ENCODE data around the gene CLASRP. TPM values are rescaled to one million over a fixed set of nuclear protein-coding genes. Genes with fewer than 3 reads are reported as not detected.

The CLASRP gene
- polyA plus RNA-seq, 1 donor from 2014 or later, result 27.0 TPM

DNA sequence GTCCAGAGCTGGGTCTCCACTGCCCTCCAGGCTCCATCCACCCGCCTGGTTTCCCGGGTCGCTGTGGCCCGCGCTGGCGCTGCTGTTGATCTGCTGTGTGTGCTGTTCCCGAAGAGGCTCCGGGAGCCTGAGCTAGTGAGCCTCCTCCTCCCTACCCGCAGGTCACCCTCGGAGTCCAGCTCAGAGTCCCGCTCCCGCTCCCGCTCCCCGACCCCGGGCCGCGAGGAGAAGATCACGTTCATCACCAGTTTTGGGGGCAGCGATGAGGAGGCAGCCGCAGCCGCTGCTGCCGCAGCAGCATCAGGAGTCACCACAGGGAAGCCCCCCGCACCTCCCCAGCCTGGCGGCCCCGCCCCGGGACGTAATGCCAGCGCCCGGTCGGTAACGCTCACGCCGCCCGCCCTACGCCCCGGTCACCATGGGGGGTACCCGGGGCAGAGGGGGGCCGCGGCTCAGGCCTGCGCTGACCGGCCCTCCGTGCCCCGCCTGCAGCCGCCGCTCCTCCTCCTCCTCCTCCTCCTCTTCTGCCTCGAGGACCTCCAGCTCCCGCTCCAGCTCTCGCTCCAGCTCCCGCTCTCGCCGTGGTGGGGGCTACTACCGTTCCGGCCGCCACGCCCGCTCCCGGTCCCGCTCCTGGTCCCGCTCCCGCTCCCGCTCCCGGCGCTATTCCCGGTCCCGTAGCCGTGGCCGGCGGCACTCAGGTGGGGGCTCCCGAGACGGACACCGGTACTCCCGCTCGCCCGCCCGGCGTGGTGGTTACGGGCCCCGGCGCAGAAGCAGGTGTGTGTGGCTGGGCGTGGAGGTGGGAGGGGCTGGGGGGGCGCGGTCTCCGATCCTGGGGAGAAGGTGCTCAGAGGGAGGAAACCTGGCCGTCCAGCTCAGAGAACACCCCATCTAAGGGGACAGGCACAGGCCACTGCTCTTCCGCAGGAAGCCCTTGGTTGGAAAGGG, 25.3 kb downstream of the CLASRP start:
- Mint-ChIP-seq H3K9me3 (no peaks in the 10 kb centered on the region), H3K4me1 (peaks cover 5 to 12% (median 9%) of the 10 kb centered on the region in 3 donors), H3K27me3 (no peaks in the 10 kb centered on the region), H3K36me3 (peaks cover 6% of the 10 kb centered on the region), H3K4me3 (no peak overlapping the region), H3K27ac (peak overlapping the region in 1 of 3 donors; percentile 62)

DNA sequence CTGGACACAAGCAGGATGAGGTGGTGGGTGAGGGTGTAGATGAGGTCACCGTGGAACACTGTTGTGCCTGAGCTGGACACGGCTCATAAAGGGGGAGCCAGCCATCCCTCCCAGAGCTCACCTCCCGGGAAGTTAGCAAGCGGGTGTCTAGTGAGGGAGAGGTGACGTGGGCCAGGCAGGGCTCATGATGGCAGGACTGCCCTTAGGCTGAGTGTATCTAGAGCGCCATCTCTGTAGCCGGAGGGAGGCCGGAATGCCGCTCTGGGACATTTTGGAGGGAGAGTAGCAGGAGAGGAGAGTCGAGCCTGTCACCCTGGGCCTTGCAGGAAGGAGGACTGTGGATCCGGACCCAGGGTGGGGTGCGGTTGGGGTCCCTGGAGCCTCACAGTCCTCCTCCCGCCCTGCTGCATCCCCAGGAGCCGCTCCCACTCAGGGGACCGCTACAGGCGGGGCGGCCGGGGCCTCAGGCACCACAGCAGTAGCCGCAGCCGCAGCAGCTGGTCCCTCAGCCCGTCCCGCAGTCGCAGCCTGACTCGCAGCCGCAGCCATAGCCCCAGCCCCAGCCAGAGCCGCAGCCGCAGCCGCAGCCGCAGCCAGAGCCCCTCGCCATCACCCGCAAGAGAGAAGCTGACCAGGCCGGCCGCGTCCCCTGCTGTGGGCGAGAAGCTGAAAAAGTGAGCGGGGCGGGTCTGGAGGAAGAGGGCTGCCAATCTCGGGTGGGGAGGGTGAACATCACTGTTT, 28.2 kb downstream of the CLASRP start:
- Mint-ChIP-seq H3K27me3 (no peaks in the 10 kb centered on the region), H3K4me3 (peak overlapping the region in 1 of 4 donors; percentile 33), H3K9me3 (no peaks in the 10 kb centered on the region), H3K27ac (no peak overlapping the region), H3K4me1 (peaks cover 0 to 6% (median 5%) of the 10 kb centered on the region in 3 donors), H3K36me3 (peaks cover 4% of the 10 kb centered on the region)

DNA sequence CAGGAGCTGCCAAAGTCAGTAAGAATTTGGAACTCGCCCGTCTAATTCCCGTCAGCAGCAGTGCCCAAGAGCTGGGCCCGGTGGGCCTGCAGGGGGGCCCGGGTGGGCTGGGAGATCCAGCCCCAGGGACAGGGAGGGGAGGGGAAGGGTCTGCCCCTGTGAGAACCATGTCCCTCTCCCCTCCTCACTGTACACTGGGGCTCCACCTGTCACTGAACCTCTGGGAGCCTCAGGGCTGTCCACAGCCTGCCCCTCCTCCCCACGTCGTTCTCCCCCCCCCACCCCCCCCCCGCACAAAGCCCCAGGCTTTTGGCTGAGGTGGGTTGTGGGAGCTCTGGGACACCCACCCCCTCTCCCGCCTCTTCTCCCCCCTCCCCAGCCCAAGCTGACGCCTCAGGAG, 29.2 kb downstream of the CLASRP start:
- H3K36me3 Mint-ChIP-seq, result peaks cover 4% of the 10 kb centered on the region
- H3K27me3 Mint-ChIP-seq, result no peaks in the 10 kb centered on the region
- no peak overlapping the region for H3K4me3 Mint-ChIP-seq
- H3K4me1 Mint-ChIP-seq, result peaks cover 0 to 9% (median 8%) of the 10 kb centered on the region in 3 donors
- H3K9me3 Mint-ChIP-seq, result no peaks in the 10 kb centered on the region
- H3K27ac Mint-ChIP-seq, result no peak overlapping the region

DNA sequence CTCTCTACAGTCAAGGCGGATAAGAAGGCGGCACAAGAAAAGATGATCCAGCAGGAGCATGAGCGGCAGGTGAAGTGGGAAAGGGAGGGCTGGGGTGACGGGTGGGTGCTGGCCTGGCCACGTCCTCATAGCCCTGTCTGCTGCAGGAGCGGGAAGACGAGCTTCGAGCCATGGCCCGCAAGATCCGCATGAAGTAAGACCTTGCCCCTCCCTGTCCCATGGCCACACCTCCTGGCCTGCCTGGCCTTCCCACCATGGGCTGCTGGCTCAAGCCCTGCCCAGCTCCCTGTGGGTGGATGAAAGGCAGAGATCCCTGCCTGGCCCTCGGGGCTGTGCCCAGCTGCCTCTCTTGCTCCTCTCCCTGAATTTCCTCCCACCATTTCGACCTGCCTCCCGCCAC, 30.2 kb downstream of the CLASRP start:
- peak overlapping the region; percentile 16 to 90 (median 73) for H3K27ac Mint-ChIP-seq
- peak overlapping the region in 1 of 4 donors; percentile 43 for H3K4me3 Mint-ChIP-seq
- peaks cover 0 to 9% (median 8%) of the 10 kb centered on the region in 3 donors for H3K4me1 Mint-ChIP-seq
- H3K9me3 Mint-ChIP-seq, result no peaks in the 10 kb centered on the region
- H3K27me3 Mint-ChIP-seq, result no peaks in the 10 kb centered on the region
- H3K36me3 Mint-ChIP-seq, result peaks cover 4% of the 10 kb centered on the region

DNA sequence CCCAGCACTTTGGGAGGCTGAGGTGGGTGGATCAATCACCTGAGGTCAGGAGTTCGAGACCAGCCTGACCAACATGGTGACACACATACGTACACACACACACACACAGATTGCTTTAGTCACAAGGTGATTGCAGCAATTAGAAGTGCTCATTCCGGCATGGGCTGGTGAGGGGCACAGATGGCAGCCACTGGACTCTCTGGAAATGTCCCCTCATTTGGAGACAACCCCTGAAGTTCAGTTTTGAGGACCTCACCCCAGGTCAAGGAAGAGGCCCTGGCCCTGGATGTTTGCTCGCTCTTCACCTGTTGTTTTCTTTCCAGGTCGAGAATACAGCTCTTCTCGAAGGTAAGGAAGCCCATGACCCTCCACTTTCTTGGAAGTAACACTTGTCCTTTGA, 31.4 kb downstream of the CLASRP start:
- H3K4me1 Mint-ChIP-seq, result peaks cover 7 to 14% (median 12%) of the 10 kb centered on the region in 3 donors
- peak overlapping the region in 1 of 4 donors; percentile 88 for H3K4me3 Mint-ChIP-seq
- peaks cover 4% of the 10 kb centered on the region for H3K36me3 Mint-ChIP-seq
- H3K27ac Mint-ChIP-seq, result peak overlapping the region in 2 of 3 donors; percentile 70 to 76
- H3K9me3 Mint-ChIP-seq, result no peaks in the 10 kb centered on the region
- no peaks in the 10 kb centered on the region for H3K27me3 Mint-ChIP-seq

DNA sequence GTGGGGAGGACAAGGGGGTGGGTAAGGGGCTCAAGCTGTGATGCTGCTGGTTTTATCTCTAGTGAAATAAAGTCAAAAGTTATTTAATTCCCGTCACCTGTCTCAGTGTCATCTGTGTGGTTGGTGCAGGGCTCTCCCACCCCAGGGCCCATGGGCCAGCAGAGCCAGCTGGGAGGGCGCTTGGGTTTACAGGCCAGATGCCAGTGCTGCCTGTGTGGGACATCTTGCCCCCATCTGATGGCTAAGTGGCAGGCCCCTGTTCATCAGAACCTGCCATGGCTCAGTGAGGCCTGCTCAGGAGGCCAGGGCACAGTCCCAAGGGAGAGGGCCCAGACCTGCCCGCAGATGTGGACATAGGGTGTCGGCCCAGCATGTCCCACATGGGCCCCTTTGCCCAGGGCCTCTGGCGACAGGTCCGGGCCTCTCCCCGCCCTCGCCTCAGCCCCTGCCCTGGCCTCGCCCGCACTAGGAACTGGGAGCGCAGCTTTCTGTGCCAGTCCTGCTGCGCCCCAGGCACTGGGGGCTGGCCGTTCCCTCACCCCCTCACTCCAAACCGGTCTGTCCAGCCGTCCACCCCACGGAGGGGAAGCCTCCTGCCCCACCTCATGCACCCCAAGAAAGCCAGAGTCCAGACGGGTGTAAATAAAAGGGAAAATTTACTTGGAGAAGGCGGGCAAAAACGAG, 32.2 kb downstream of the CLASRP start:
- Mint-ChIP-seq H3K4me1 (peaks cover 7 to 14% (median 12%) of the 10 kb centered on the region in 3 donors), H3K9me3 (no peaks in the 10 kb centered on the region), H3K27me3 (no peaks in the 10 kb centered on the region), H3K36me3 (peaks cover 4% of the 10 kb centered on the region), H3K4me3 (peak overlapping the region in 1 of 4 donors; percentile 26), H3K27ac (peak overlapping the region in 2 of 3 donors; percentile 16 to 70)

DNA sequence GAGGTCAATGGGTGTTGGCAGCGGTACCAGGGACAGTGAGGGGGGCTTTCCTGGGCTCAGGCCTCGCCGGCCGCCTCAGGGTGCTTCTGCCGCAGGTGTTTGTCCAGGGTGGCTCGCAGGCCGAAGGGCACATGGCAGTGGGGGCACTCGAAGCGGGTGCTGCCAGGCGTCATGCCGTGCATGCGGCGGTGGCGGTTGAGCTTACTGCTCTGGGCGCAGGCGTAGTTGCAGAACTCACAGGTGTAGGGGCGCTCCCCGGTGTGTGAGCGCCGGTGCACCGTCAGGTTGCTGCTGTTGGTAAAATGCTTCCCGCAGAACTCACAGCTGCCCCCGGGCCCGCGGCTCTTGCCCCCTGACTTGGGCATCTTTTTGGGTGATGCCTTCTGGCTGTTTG, 32.7 kb downstream of the CLASRP start:
- no peaks in the 10 kb centered on the region for H3K27me3 Mint-ChIP-seq
- H3K9me3 Mint-ChIP-seq, result no peaks in the 10 kb centered on the region
- H3K27ac Mint-ChIP-seq, result peak overlapping the region in 1 of 3 donors; percentile 70
- peaks cover 4% of the 10 kb centered on the region for H3K36me3 Mint-ChIP-seq
- H3K4me1 Mint-ChIP-seq, result peaks cover 7 to 15% (median 12%) of the 10 kb centered on the region in 3 donors
- H3K4me3 Mint-ChIP-seq, result peak overlapping the region in 1 of 4 donors; percentile 26

DNA sequence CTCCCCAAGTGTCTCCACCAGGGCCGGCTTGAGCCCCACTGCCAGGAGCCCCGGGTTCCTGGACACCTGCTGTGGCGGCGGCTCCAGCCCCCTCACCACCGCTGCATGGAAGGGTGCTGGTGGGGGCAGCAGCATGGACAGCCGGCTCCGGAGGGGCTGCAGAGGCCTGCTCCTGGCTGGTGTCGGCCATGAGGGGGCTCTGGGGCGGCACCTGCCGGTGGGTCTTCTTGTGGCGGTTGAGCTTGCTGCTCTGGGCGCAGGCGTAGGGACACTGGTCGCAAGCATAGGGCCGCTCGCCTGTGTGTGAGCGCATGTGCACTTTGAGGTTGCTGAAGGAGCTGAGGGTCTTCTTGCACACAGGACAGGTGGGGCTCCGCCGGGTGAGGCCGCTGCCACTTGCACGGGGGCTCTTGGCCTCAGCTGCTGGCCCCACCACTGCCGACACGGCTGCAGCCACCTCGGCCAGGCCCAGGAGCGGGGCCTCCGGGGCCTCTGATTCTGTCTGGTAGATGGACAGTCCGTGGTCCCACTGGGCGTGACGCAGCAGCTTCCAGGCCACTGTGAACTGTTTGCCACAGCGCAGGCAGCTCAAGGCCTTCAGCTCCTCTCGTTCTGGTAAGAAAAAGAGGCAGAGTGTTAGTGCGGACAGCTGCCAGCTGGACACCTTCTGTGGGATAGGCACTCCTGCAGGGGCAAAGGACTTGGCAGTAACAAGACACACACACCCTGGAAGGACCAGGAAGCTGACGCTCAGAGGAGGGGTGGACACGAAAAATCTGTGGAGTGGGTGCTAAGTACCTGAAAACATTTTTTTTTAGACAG, 33.3 kb downstream of the CLASRP start:
- peak overlapping the region in 1 of 3 donors; percentile 86 for H3K27ac Mint-ChIP-seq
- H3K4me3 Mint-ChIP-seq, result peak overlapping the region in 2 of 4 donors; percentile 13 to 82
- peaks cover 4% of the 10 kb centered on the region for H3K36me3 Mint-ChIP-seq

DNA sequence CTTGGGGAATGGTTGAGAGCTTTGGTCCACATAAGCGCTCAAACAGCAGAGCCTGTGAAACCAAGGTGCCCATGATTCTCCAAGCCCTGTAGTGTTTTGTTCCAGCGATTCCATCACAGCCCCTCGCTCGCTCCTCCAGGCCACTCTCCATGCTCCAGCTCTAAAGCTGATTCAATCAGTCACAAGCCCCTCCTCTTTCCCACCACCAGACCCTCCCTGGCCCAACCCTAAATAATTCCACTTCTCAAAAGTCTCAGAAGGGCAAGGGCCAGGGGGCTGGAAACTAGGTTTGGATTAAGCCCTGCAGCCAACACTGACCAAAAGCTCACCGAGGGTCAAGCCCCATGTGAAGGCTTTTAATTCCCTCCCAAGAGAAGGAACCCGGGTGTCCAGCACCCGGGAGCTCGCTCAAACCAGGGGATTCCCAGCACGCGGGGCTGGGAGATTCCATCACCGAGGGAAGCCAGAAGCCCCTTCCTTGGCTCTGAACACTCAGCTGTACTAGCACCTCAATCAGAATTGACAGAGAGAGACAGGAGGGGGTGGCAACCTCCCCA, 36.0 kb downstream of the CLASRP start:
- H3K9me3 Mint-ChIP-seq, result no peaks in the 10 kb centered on the region
- peaks cover 19 to 37% (median 29%) of the 10 kb centered on the region in 3 donors for H3K4me1 Mint-ChIP-seq
- peaks cover 2% of the 10 kb centered on the region for H3K36me3 Mint-ChIP-seq
- peak overlapping the region; percentile 93 to 99 (median 98) for H3K4me3 Mint-ChIP-seq
- no peaks in the 10 kb centered on the region for H3K27me3 Mint-ChIP-seq
- H3K27ac Mint-ChIP-seq, result peak overlapping the region; percentile 91 to 98 (median 97)

More for the DNA sequence above, 33.3 kb downstream of the CLASRP start:
- Mint-ChIP-seq H3K9me3 (no peaks in the 10 kb centered on the region), H3K27me3 (no peaks in the 10 kb centered on the region), H3K4me1 (peaks cover 13 to 22% (median 16%) of the 10 kb centered on the region in 3 donors)

DNA sequence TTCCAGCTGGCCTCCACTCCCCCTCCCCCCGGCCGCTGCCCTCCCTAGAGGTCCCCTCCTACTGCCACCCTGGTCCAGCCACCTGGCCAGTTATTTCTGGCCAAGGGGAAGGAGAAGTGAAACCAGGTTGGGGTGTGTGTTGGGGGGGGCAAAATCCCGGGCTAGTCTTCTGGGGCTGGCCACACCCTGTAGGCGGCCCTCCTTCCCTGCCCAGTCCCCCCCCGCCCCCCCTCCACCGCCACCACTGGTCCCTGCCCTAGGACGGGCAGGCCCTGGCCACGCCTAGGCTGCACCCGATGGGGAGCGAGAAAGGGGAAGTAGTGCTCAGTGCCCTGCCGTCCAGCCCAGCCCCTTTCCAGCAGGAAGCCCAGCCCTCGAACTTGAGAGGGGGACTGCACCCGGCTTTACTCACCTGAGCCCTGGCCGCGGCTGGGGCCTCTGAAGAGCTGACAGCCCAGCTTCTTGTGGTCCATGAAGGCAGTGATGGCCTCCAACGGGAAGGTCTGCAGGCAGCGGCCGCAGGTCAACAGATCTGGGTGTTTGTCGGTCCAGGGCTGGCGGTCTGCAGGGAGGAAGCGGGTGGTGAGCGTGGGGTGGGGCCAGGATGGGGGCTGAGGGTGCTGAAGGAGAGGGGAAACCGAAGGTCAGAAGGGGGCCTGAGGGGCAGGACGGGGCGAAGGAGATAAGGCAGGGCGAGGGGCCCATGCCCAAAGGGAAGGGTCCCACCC, 36.6 kb downstream of the CLASRP start:
- Mint-ChIP-seq H3K36me3 (peaks cover 2% of the 10 kb centered on the region), H3K4me3 (peak overlapping the region; percentile 93 to 99 (median 98)), H3K27me3 (no peaks in the 10 kb centered on the region), H3K9me3 (no peaks in the 10 kb centered on the region), H3K4me1 (peaks cover 19 to 38% (median 30%) of the 10 kb centered on the region in 3 donors), H3K27ac (peak overlapping the region; percentile 91 to 98 (median 97))

DNA sequence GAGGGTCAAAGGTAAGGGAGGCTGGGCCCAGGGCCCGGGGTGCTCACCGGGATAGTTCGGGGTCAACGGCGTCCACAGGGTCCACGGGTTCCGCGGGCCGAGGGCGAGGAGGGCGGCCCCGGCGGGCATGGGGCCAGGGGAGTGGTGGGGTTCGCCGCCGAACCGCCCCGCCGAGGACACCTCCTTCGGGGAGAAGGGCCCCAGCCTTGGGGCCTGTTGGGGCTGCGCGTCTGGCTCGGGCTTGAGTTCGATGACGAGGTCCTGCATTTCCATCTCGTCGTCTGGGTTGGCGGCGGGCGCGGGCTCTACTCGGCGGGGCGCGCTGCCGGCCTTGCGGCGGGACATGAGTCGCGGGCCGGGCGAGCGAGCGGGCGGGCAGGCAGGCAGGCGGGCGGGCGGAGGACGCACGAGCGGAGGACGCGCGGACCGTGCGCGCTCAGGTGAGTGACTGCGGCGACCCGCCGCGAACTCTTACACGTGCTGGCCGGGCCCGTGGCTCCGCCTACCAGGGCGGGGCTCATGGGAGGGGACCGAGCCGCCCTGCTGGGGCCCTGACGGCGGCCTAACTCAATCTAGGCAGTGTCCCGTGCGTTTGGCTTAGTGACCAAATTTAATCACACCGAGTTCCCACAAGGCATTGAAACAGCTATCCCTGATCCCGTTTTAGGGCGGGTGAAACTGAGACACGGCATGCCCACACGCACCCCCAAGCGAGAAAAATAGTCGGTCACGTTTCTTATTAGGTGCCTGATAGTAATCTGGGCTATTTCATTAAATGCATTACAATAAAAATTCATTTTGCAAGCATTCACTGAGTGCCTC, 37.4 kb downstream of the CLASRP start, which contains the start of gene ZNF296:
Gene ZNF296, minus strand, starts transcription at position 450 of the 822 bp plus-strand sequence. Its CDS starts 105 bp downstream, at position 345.
- H3K4me1 Mint-ChIP-seq, result peaks cover 19 to 37% (median 34%) of the 10 kb centered on the region in 3 donors
- peak within 1 kb of the TSS; percentile 93 to 99 (median 98) for H3K4me3 Mint-ChIP-seq
- peak within 1 kb of the TSS; percentile 91 to 98 (median 94) for H3K27ac Mint-ChIP-seq
- H3K9me3 Mint-ChIP-seq, result no peaks in the 10 kb centered on the region
- H3K27me3 Mint-ChIP-seq, result no peaks in the 10 kb centered on the region
- H3K36me3 Mint-ChIP-seq, result peaks cover 2% of the 10 kb centered on the region

Measured in IgD-negative memory B cell (primary cell).